22Rv1 (cell line): ENCODE data around the gene CMTM2.
A peak's percentile ranks its signal among the peaks of the same experiment; 100 is the strongest.

Experiments used
- H3K27ac ChIP-seq: fragments of 450-650 bp; 2 replicates; pipeline ENCODE4 v1.5.1; 2017
- CTCF ChIP-seq: fragments of 450-650 bp; IDR thresholded peaks from 2 replicates; pipeline ENCODE4 v1.5.1; 2017; ENCODE audit warnings: mild to moderate bottlenecking
- ZFX ChIP-seq: fragments of 450-650 bp; IDR thresholded peaks from 2 replicates; pipeline ENCODE4 v1.6.1; 2017; ENCODE audit warnings: antibody characterized with exemption, borderline replicate concordance

CMTM2 gene

DNA sequence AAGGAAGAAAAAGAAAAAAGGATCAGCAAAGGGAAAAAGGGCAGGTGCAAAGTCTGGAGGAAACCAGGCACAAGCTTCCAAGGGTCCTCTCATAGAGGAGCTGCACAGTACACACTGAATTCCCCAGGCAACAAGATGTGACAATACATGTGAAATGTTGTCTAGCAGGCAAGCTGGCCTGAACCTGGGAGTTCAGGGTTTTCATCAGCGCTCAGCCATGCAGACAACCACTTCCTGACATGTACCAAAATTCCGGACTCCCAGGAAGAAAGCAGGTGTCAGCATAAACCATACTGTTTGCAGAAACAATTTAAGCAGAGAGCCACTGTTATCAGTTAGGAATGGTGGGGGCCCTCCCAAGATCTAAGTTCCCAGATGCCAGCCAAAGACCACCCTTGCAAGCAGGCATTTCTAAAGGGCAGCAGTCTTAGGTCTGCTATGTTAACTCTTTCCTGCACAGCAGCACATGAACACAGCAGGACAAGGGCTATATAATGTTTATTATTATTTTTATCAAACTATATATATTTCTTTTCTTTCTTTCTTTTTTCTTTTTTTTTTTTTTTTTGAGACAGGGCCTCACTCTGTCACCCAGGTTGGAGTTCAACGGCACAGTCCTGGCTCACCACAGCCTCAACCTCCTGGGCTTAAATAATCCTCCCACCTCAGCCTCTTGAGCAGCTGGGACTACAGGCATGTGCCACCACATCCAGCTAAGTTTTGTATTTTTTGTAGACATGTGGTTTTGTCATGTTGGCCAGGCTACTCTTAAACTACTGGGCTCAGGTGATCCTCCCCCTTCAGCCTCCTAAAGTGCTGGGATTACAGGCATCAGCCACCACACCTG is 39.4 kb upstream of the CMTM2 start:
- no peak overlapping the region for H3K27ac ChIP-seq
- TF ChIP-seq ZFX (no peak), CTCF (no peak)

- no peak for TF ChIP-seq ZFX
- no peak for TF ChIP-seq CTCF
- H3K27ac ChIP-seq = no peak overlapping the region
Measured at GRCh38 chr16:66541388-66542355, 37.6 kb upstream of the CMTM2 start.

DNA sequence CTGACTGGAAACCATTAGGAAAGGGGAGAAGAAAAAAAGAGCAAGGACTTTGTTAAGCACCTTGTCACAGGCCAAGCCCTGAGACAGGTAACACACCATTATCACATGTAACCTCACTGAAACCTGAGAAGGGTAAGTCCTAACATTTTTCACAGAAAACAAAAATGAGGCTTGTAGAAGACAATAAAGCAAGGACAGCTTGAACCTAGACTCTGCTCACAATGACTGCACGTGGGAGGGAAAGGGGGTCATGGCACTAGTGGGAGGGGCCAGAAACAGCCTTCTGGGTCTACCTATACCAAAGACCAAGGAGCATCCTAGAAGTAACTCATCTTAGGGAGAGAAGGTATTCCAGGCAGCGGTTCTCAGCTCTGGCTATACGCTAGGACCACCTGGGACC is 36.9 kb upstream of the CMTM2 start:
- TF ChIP-seq ZFX (no peak), CTCF (no peak)
- H3K27ac ChIP-seq = no peak overlapping the region

DNA sequence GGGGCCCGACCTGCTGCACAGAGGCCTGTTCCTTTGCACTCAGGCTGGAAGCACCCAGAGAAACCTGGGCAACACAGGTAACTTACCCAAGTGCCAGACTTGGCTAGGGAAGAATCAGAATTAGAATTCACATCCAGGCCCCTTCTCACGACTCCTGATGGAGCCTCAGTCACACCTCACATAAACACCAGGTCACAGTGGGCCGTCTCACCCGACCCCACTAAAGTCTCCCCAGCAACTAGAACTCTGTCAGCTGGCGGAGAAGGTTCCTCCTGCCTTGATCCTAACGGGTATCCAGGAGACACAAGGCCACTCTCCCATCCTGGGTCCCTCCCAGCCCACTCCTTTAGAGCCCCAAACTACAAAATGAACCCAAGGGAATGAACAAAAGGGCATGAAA is 35.7 kb upstream of the CMTM2 start:
- TF ChIP-seq CTCF = no peak
- TF ChIP-seq ZFX = no peak
- no peak overlapping the region for H3K27ac ChIP-seq

- TF ChIP-seq ZFX (no peak), CTCF (no peak)
- no peak overlapping the region for H3K27ac ChIP-seq
Measured at GRCh38 chr16:66544016-66544757, 35.1 kb upstream of the CMTM2 start.

GRCh38 chr16:66547101-66547989 is 31.9 kb upstream of the CMTM2 start:
- H3K27ac ChIP-seq = 0 out of 2 replicates have a peak overlapping the region, but pooled peaks have one; percentile 91
- TF ChIP-seq ZFX = no peak
- TF ChIP-seq CTCF = no peak
